ENCODE measurements around the gene CARMIL1.

Gene CARMIL1

GRCh38 chr6:25446830-25447569 is 167.8 kb downstream of the CARMIL1 start:
- Histone ChIP-seq H3K4me1 (no peaks in the 10 kb centered on the region), H3K36me3 (ENCODE audit: control insufficient read depth, insufficient read depth, low read length) (peaks cover 4% of the 10 kb centered on the region), H3K9ac (no peak overlapping the region), H2AFZ (no peak overlapping the region), H3K27me3 (ENCODE audit: control insufficient read depth, insufficient read depth, low read length) (no peaks in the 10 kb centered on the region), H3K4me2 (ENCODE audit: low read length) (no peak overlapping the region), H3K27ac (no peak overlapping the region), H3K9me3 (ENCODE audit: control insufficient read depth, low read length) (no peaks in the 10 kb centered on the region), H3K4me3 (ENCODE audit: low read depth, low read length) (no peak overlapping the region), H3K79me2 (no peaks in the 10 kb centered on the region)
- no peak for TF ChIP-seq CTCF (IDR thresholded peaks at IDR 0.05)

- Histone ChIP-seq H3K4me2 (ENCODE audit: low read length) (no peak overlapping the region), H2AFZ (no peak overlapping the region), H3K79me2 (no peaks in the 10 kb centered on the region), H3K4me1 (no peaks in the 10 kb centered on the region), H3K27me3 (ENCODE audit: control insufficient read depth, insufficient read depth, low read length) (no peaks in the 10 kb centered on the region), H3K36me3 (ENCODE audit: control insufficient read depth, insufficient read depth, low read length) (peaks cover 4% of the 10 kb centered on the region), H3K27ac (no peak overlapping the region), H3K9me3 (ENCODE audit: control insufficient read depth, low read length) (no peaks in the 10 kb centered on the region), H3K4me3 (ENCODE audit: low read depth, low read length) (no peak overlapping the region), H3K9ac (no peak overlapping the region)
- no peak for TF ChIP-seq CTCF (IDR thresholded peaks at IDR 0.05)
These were observed 168.4 kb downstream of the CARMIL1 start for GRCh38 chr6:25447570-25447929.

GRCh38 chr6:25448965-25449538 is 169.9 kb downstream of the CARMIL1 start:
- no peak overlapping the region for H3K4me3 ChIP-seq (ENCODE audit: low read depth, low read length)
- H3K4me1 ChIP-seq: no peaks in the 10 kb centered on the region
- H3K4me2 ChIP-seq (ENCODE audit: low read length): no peak overlapping the region

GRCh38 chr6:25449774-25450173 is 170.6 kb downstream of the CARMIL1 start:
- Histone ChIP-seq H3K4me3 (ENCODE audit: low read depth, low read length) (no peak overlapping the region), H3K36me3 (ENCODE audit: control insufficient read depth, insufficient read depth, low read length) (peaks cover 4% of the 10 kb centered on the region), H3K27me3 (ENCODE audit: control insufficient read depth, insufficient read depth, low read length) (no peaks in the 10 kb centered on the region), H3K4me1 (no peaks in the 10 kb centered on the region), H3K27ac (no peak overlapping the region), H3K9ac (no peak overlapping the region), H2AFZ (no peak overlapping the region), H3K79me2 (no peaks in the 10 kb centered on the region), H3K9me3 (ENCODE audit: control insufficient read depth, low read length) (no peaks in the 10 kb centered on the region), H3K4me2 (ENCODE audit: low read length) (no peak overlapping the region)
- no peak for TF ChIP-seq CTCF (IDR thresholded peaks at IDR 0.05)

More at GRCh38 chr6:25448965-25449538, 169.9 kb downstream of the CARMIL1 start:
- H3K9ac ChIP-seq: no peak overlapping the region
- H2AFZ ChIP-seq: no peak overlapping the region
- H3K27me3 ChIP-seq (ENCODE audit: control insufficient read depth, insufficient read depth, low read length): no peaks in the 10 kb centered on the region
- TF ChIP-seq CTCF (IDR thresholded peaks at IDR 0.05): no peak
- no peaks in the 10 kb centered on the region for H3K79me2 ChIP-seq
- no peaks in the 10 kb centered on the region for H3K9me3 ChIP-seq (ENCODE audit: control insufficient read depth, low read length)
- no peak overlapping the region for H3K27ac ChIP-seq
- peaks cover 4% of the 10 kb centered on the region for H3K36me3 ChIP-seq (ENCODE audit: control insufficient read depth, insufficient read depth, low read length)
